GM18873 (cell line): ENCODE data around the gene WWOX.

ENCODE experiments used
- ATAC-seq: cut with Tn5 transposase; IDR thresholded peaks from one replicate; pipeline ENCODE4 v1.9.1; 2021; ENCODE audit warnings: mild to moderate bottlenecking, moderate library complexity, moderate number of reproducible peaks; ENCODE audit not compliant: unreplicated experiment, low FRiP score

The WWOX gene

GRCh38 chr16:78324649-78325285, 225.3 kb downstream of the WWOX start:
- ATAC-seq = no peak

- no peak for ATAC-seq
Observed at GRCh38 chr16:78325468-78326352, 226.3 kb downstream of the WWOX start.

- ATAC-seq = no peak
Observed at GRCh38 chr16:78326731-78327130, 227.3 kb downstream of the WWOX start.

DNA sequence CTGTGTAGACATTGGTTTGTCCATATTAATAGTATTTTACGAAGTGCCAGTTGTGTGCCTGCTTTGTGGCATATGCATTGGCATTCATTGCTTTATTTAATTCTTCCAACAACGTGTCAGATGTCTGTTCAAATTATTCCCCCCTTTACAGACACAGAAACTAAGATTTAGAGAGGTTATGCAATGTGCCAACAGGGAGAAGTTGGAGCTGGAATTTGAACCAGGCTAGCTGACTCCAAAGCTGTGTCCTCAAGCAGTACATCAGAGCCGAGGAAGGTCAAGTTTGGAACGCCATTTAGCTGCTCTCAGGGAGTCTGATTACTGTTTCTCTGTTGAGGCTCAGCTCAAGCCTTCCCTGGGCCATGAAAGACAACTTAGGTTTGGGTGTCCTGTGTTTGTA, 232.3 kb downstream of the WWOX start:
- no peak for ATAC-seq

DNA sequence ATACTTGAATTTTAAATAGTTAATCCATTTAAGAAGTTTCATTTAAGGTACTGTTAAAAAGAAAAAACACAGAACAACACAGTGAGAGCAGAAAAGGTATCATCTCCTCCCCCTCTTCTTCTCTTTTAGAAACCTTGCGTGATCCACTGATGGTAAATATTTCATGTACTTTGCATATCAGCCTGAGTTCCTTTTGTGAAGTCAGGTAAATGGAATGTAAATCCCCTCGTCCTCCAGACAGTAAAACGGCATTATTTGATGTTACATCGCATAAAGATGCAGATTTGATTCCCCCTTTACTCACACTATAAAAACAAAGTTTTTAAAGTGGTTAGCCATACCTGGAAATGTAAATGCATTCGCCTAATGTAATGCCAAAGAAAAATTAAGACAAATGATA, 234.4 kb downstream of the WWOX start:
- no peak for ATAC-seq

DNA sequence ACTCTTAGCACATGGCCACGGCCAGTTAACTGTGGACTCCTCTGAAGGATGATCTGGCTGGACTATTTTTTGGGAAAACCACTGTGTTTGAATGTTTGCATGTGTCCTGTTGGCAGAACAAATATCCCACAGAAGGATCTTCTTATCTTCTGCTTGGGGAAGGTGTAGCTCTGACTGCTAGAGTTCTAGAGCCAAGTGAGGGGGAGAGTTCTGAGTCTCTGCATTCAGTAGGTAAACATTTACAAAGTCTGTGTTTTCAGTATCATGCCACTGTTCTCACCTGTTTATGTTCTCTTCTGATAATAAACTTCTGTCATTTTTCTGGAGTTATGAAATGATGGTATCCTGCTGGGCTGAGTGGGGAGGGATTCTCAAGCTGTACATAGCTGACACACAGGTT, 241.1 kb downstream of the WWOX start:
- ATAC-seq = no peak

GRCh38 chr16:78348068-78348467, 248.6 kb downstream of the WWOX start:
- no peak for ATAC-seq

- no peak for ATAC-seq
Observed at GRCh38 chr16:78348886-78349285, 249.4 kb downstream of the WWOX start.

DNA sequence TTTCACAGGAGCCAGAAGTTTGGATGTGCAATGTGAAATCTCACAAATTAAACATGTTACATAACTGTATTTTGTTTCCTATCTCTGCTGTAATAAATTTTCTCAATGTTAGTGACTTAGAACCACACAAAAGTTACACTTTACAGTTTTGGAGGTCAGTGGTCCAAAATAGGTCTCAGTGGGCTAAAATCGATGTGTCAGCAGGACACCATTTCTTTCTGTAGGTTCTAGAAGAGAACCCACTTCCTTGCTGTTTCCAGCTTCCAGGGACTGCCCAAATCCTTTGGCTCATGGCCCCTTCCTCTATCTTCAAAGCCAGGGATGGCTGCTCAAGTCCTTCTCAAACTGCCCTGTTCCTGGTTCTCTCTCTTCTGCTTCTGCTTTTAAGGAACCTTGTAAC, 252.7 kb downstream of the WWOX start:
- ATAC-seq = no peak

DNA sequence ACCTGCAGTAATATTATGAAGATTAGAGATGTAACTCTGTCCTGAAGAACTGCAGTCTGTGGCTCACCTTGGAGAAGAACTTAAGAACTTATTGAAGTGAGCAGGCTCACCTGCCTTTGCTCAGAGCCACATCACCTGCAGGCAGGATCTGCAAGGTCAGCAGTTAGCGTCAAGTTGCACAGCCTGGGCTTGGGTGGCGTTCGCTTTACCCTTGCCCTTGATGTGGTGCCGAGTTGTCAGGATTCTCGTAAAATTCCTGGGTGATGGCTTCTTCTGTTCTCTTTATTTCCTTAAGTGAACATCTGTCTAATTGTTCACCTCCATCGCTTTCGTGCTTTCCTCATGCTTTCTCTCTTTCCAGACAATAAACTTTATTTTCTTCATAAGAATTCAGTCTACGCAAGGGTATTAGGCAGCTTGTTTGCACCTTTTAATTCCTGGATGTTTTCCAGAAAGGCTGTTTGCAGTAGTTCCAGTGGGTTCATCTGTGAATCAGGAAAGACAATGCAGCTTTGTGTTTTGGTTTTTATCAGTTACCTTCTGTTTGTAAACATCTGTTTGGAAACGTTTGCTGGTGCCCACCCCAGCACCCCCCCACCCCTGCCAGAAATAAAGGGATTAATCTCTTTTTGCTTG, 254.3 kb downstream of the WWOX start:
- ATAC-seq = no peak

- ATAC-seq = no peak
Observed at GRCh38 chr16:78362524-78363135, 263.2 kb downstream of the WWOX start.

GRCh38 chr16:78363843-78364555, 264.5 kb downstream of the WWOX start:
- no peak for ATAC-seq

DNA sequence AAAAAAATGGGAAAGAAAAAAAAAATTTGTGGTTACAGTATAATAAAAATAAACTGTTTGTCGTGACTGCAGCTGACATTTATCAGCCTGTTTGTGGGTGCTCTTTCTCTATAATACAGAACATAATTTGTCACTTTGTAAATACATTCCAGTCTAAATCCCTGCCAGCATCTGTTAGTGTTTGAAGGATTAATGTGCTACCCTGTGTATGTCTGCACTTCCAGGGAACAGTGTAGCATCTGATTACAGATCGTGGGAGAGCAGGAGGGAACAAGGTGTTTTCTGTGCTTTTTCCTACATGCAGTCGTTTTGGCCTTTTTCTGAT, 265.1 kb downstream of the WWOX start:
- ATAC-seq = no peak

DNA sequence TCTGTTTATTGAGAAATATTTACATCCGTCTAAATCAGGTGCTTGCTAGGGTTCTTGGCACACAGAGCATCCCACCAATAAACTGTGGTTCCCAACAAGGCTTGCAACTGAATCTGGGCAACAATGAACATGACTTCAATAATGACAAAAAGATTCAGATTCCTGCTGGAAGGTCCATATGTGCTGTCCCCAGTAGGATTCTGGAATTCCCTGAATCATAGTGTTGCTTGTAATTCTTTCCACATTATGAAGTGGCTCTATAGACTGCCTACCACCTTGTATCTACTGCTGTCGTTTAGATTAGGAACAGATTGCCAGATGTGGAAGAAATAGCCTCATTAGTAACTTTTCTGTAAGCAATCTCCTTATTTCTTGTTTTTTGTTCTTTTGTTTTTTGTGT, 265.9 kb downstream of the WWOX start:
- no peak for ATAC-seq

GRCh38 chr16:78368121-78369102, 269.0 kb downstream of the WWOX start:
- ATAC-seq = no peak

- no peak for ATAC-seq
Observed at GRCh38 chr16:78372277-78372676, 272.8 kb downstream of the WWOX start.

DNA sequence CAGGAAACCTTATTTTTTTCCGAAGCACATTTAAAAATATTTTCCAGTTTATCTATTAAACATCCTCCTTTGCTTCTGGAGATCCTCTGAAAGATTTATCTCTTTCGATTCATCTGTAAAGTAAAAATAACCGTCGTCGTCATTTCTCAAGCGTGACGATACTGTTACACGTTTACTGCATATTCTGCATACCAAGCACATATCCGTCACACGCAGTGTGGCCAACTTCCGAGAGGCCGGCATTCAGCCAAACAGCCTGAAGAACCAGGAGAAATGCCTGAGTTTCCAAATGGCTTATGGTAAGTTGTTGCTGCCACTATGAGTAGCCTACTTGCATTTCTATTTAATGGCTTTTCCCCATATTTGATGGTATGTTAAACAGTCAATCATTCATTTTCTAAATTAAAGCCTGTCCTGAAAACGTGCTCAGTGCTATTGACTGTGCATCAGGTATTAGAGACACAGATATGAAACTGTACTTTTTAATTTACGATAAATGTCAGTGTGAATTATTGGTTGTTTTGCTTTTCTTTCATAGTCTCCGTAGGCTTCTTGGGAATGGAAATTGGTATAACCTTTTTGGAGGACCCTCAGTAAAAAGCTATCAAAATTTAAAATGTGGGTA, 275.7 kb downstream of the WWOX start:
- no peak for ATAC-seq

GRCh38 chr16:78376452-78376851, 277.0 kb downstream of the WWOX start:
- ATAC-seq = no peak

DNA sequence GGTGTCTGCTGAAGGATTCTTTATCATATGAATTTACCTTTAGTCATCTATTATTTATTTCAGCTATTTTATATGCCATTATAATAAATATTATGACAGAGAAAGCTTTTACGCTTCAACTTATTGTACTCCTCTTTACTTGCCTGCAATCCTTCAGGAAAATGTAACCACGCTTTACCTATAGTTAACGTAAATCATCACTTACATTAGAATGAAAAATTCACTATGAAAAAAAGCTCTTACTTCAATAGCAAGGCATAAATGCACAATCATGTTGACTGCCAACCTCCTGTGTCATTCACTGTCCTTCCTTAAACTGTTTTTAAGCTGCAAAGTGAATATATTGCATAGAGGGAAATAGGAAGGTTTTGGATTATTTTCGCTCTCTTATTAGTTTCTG, 277.9 kb downstream of the WWOX start:
- ATAC-seq = no peak
